Activated CD4-positive, alpha-beta T cell treated with anti-CD3 and anti-CD28 coated beads for 1 hour (primary cell): ENCODE data around the gene ZFR2.

ENCODE experiments used
- DNase-seq: peaks from one replicate; pipeline ENCODE4 v3.0.0-alpha.2; 2020

Gene ZFR2

DNA sequence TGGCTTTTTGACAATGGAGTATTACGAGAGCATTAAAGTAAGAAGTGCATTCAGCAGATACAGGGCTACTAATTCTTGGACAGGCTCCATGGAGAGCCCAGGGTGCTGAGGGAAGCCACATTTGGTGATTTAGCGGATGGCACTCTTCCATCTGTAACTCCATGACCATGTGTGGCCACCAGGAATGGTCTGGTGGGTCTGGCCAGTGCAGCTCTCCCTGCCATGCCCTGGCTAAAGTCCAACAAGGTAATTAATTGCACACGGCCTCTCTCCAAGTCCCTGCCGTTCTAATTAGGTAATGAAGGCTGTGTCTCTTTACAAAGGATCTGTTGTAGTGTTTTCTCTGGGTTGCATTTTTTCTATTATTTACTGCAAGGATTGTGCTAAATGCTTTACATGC lies 4.3 kb upstream of the ZFR2 start:
- DNase-seq, result no peak

DNA sequence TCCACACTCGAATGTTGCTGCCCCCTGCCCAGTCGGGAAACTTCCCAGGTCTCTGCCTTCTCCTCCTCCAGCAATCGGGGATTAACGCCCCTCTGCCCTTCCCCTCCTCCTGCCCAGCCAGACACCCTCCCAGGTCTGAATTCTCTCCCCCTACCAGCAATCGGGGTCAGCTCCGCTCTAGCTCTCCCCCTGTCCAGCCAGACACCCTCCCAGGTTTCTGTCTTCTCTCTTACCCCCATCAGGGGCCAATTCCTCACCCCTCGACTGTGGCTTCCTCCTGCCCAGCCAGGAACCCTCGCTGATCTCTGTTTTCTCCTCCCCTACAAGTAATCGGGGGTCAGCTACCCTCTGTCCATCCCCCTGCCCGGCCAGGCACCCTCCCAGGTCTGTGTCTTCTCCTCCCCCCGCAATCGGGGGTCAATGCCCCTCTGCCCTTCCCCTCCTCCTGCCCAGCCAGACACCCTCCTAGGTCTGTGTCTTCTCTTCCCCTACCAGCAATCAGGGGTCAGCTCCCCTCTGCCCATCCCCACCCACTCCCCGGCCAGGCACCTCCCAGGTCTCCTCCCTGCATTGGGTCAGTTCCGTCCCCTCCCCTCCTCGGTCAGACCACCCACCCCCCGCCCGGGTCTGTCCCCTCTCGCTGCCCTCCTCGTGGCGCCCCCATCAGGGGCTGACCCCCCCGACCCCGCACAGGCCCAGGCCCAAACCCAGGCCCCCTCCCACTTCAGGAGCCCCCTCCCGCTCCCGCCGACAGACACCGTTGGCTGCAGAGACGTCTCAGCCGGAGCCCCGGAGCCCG lies 668 bp downstream of the ZFR2 start:
- DNase-seq, result no peak

DNA sequence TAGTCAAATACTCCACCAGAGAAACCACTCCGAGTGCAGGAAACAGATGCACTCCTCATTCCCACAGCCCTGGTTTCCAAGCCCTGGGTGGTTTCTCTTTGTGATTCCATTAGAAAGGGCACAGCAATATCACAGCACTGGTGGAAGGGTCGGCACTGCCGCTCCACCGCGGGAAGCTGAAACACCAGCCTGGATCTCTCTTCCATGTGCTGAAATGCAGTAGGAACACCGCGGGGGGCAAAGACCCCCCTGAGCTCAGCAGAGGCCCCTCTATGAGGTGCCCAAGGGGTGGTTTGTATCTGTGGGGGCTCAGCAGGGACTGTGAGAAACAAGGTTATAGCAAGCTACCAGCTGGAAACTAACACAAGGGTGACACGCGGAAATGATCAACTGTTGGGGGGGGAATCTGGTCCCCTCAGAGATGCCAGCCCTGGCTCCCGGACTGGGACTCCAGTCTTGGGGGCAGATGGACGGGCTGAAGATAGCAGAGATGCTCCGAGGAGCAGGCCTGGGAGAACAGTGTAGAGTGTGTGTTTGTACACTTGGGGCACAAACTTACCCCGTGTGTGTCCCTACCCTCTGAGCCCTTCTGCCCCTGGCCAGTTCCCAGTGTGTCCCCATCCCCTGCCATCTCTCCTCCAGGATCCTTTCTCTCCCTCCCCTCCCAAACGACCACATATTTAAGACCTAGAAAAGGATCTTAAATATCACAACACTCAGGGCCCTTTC lies 1.8 kb downstream of the ZFR2 start:
- no peak for DNase-seq

DNA sequence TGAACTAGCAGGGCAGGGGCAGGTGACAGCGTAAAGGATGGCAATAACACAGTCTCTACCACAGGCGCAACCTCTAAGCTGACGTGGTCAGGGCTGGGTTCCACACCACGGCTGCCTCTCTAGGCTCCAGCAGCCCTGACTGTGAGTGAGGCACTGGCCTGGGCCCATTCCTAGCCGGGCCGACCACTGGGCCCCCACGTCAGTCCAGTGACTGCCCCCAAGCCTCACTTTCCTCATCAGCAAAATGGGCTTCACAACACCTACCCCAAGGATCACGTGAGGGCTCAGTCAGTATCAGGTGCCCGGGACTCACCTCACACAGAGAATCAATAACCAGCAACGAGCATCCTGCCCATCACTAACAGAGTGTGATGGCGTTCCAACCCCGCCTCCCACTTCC lies 5.2 kb downstream of the ZFR2 start:
- no peak for DNase-seq

DNA sequence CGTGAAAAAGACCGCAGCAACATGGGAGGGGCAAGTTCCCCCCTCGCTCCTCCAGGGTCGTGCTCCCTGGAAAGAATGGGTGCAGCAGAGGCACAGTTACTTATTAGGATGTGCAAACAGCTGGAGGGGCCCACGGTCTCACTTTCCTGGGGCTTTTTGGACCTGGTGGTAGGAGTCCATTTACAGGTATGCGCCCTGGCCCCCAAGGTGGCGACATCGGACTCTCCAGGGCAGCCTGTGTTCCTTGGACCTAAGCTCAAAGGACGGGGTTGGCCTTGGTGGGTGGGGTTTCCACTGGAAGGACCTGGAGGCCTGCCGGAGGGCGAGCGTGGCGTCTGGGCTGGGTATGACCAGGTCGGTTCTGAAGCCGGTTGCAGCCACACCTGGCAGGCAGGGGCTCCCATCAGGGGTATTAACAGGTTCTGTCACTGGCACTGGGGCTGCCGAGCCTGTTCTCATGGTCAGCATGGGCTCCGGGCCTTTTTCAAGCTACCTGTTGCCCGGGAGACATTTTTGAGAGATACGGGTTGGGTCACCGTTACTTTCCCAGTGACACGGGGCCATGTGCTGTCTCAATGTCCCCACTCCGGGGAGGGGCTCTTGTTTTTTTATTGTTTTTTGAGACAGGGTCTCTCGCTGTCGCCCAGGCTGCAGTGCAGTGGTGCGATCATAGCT lies 5.9 kb downstream of the ZFR2 start:
- no peak for DNase-seq

DNA sequence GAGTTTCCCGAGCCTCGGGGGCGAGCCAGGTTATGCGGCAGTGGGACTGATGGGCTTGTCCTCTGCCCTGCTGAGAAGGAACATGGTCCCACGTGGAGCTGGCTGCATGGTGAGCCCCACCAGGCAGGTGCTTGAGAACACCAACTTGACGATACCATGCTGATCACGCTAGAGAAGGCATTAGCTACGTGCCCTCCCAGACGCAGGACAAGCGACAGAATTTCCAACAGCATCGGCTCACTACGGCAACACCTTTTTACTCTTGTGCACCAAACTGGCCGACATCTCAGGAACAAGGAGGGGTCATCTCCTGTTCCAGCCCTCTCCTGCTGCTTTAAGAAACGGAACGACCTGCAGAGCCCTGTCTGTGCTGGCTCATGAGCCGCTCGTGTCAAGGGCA lies 8.3 kb downstream of the ZFR2 start:
- no peak for DNase-seq

DNA sequence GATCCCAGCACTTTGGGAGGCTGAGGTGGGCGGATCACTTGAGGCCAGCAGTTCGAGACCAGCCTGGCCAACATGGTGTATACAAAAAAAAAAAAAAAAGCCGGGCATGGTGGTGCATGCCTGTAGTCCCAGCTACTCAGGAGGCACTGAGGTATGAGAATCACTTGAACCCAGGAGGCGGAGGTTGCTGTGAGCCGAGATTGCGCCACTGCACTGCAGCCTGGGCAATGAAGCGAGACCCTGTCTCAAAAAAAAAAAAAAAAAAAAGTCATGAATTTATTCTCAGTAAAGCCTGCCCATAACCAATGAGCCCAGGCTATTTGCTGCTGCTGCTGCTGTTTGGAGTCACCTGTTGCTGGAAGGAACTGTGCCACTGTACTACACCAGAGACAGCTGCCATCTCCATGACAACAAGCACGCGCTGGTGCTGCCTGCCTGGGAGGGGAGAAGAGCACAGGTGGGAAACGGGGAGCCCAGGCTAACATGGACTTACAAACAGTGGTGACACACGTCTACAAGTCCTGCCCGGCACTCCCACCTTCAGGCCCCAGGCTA lies 11.3 kb downstream of the ZFR2 start:
- DNase-seq, result no peak

DNA sequence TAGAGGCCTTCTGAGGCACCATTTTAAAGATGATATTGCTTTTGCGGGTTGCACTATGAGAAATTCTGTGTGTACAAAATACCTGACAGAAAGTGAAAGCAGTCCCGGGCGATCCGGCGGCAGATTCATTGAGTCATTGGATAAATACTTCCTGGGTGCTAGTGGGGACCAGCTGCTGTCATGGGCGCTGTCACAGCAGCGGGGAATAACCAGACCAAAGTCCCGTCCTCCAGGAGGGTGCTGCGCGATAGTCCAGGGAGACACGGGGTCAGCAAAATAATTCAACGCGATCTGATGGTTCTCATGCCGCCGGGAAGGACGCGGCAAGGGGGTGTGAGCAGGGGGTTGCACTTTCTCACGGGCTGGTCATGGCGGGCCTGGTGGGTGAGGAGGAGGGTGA lies 13.5 kb downstream of the ZFR2 start:
- no peak for DNase-seq

DNA sequence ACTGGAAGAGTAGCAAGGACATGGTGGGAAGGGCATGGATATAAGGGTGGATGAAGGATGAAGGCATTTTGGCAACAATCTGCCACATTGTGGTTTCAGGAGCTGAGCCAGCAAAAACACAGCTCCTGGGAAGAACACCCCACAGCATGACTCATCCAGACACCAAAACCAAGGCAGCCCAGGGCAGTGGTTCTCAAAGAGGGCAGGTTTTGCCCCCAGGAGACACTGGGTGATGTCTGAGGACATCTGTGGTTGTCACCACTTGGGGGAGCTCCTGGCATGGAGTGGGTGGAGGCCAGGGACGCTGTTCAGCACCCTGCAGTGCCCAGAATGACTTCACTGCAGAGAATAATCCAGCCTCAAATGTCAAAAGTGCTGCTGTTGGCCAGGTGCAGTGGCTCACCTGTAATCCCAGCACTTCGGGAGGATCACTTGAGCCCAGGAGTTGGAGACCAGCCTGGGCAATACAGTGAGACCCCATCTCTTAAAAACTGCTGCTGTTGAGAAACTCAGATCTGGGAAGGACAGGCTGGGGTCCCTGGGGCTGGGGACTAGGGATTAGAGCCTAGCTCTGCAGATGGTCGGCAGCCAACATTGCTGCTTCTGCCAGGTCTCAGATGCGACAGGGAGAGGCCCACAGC lies 16.1 kb downstream of the ZFR2 start:
- DNase-seq, result peak; percentile 14

DNA sequence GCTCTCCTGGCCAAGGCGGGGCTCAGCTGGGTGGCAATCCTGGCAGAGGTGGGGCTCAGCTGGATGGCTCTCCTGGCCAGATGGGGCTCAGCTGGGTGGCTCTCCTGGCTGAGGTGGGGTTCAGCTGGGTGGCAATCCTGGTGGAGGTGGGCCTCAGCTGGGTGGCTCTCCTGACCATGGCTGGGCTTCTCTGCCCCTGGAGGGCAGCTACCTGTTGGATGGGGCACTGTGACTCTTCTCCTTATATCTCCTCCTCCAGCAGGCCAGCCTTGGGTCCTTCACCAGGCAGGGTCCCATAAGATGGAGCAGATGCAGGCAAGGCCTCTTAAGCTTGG lies 16.7 kb downstream of the ZFR2 start:
- DNase-seq, result no peak

DNA sequence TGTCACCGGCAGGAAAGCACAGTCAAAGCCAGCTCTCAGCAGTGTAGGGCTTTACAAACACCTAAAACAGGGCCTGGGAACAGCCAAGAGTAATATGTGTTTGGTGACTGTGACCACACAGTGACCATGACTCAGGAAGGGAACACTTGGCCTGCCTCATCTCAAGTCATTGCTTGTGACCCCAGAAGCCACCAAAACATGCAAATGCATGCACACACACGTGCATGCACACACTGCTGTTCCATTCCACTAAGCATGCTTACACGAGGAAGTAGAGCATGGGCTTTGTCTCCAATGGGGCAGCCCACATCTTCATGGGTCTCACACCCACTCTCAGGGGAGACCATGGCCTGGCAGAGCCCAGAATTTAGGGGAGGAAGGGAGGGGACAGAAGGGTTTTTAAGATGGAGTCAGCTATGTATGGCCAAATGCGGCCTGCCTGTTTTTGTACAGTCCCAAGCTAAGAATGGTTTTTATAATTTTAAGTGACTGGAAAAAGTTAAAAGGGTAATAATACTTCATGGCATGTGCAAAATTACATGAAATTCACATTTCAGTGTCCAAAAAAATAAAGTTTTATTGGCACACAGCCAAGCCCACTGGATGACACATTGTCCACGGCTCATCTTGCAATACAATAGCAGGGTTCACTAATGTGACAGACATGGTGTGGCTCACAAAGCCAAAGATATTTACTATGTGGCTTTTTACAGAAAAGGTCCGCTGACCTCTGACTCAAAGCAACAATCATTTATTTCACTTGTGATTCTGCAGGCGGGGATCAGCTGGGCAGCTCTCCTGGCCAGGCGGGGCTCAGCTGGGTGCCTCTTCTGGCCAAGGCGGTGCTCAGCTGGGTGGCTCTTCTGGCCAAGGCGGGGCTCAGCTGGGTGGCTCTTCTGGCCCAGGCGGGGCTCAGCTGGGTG lies 17.3 kb downstream of the ZFR2 start:
- no peak for DNase-seq

DNA sequence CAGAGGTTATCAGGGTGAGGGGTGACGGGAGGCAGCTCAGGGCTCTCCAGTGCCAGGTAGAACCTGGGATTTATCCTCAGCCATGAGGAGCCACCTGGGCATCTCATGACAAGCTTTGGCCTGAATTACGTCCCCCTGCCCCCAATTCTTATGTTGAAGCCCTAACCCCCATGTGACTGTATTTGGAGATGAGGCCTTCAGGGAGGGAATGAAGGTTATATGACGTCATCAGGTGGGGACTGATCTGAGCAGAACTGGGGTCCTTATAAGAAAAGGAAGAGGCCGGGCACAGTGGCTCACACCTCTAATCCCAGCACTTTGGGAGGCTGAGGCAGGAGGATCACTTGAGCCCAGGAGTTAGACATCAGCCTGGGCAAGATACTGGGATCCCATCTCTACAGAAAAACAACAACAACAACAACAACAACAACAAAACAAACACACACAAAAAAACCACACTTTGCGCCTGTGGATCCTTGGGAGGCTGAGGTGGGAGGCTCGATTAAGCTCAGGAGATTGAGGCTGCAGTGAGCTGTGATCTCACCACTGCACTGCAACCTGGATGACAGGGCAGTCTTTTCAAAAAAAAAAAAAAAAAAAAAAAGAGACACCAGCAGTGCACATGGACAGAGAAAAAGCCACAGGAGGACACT lies 18.4 kb downstream of the ZFR2 start:
- no peak for DNase-seq

DNA sequence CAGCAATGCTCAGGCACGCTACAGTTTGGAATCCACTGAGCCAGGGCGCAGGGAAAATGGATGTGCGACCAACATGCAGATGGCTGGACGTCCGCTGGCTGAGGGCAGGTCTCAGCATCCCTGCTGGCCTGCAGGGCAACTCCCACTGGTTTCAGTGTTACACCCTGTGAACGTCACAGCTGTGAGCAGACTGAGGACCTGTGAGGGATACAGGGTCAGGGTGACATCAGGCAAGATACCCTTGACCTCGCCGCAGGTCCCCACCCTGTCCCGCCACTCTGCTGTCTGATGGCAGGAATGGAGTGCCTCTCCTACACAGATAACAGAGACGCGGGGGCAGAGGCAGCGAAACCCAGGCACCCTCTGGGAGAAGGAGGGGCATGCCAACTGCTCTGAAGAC lies 19.1 kb downstream of the ZFR2 start:
- no peak for DNase-seq

DNA sequence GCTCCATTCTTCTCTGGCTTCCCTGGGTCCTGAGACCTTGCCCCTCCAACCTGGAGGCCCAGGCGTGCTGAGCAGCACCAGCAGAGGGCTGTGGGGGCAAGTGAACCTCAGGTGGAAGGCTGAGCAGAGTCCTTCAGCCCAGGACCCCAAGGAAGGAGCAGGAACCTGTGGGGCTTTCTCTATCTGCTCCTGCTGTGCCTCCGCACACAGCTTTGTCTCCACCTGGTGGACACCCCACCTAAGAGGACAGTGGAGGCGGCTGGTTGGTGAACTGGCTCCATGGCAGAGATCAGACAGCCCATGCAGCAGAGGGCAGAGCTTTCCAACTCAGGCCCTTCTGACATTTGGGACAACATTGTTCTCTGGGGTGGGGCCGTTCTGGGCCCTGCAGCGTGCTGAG lies 19.7 kb downstream of the ZFR2 start:
- DNase-seq, result no peak

DNA sequence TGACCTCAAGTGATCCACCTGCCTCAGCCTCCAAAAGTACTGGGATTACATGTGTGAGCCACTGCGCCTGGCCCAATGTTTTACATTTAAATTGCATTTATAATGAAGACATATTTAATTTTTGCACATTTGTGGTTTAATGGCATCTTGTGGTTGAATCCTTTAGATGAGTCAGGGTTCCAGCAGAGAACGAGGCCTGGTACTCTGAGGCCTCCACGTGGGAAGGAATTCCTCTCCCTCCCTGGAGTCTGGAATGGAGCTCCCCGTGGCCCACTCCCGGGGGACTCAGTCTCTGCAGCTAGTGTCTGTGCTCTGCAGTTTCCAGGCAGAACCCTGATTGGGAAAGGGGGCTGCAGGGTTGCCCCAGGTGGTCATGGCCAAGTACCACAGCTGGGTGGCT lies 24.2 kb downstream of the ZFR2 start:
- DNase-seq, result no peak

DNA sequence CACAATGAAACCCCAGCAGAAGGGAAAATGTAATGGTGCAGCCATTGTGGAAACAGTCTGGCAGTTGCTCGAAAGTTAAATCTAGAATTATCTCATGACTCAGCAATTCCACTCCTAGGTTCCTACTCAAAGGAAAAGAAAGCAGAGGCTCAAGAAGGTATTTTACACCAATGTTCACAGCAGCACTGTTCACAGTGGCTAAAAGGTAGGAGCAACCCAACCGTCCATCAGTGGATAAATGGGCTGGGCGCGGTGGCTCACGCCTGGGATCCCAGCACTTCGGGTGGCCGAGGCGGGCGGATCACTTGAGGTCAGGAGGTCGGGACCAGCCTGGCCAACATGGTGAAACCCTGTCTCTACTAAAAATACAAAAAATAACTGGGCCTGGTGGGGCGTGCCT lies 25.9 kb downstream of the ZFR2 start:
- DNase-seq, result no peak

DNA sequence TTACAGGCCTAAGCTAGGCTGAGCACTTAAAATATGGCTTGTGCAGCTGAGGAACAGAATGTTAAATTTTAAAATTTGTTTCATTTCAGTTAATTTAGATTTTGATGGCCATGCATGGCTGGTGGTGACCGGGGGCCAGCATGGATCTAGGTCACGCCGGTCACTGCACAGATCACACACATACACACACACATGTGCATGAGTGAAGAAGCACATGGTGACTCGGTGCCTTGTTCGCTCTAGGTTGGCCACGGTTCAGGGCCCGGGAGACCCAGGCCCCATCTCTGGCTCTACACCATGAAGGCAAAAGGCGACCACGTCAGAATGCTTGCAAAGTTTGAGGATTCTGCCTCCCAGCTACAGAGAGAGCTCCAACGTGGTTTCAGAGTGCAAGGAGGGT lies 28.0 kb downstream of the ZFR2 start:
- no peak for DNase-seq

DNA sequence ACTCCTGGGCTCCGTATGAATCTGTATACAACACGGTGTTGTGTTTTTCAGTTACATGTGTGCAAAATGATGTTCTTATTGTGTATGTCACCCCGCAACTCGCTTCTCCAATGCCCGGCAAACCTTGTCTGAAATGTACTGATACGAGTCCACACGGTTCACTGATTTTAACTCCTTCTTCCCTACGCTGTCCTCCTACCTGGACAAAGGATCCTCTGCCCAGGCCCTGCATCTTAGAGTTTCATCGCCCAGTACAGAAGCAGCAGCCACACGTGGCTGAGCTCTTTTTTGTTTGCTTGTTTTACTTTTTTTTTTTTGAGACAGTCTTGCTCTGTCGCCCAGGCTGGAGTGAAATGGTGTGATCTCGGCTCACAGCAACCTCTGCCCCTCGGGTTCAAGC lies 28.9 kb downstream of the ZFR2 start:
- no peak for DNase-seq

DNA sequence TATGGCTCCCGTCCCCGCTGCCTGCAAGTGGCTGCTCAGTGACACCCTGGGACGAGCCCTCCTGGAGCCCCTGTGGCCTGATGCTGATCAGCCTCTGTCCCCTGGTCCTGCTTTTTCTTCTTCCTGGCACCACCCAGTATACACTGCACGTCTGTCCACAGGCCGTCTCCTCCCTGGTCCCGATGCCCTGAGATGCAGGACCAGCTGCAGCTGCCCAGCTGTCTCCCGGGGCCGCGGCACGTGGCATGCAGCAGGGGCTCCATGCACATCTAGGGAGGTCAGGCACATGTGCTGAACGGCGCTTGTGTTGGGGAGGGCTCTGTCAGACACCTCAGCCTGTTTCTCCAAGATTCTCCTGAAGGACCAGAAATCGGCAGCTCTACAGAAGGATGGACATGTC lies 30.2 kb downstream of the ZFR2 start:
- no peak for DNase-seq

DNA sequence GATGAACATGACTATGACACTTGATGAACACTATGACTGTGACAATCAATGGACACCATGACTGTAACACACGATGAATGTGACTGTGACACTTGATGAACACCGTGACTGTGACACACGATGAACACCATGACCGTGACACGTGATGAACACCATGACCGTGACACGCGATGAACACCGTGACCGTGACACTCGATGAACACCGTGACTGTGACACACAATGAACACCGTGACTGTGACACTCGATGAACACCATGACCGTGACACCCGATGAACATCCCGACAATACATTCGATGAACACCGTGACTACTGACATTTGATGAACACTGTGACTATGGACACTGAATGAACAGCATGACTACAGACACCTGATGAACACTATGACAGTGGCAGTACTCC lies 30.9 kb downstream of the ZFR2 start:
- no peak for DNase-seq

DNA sequence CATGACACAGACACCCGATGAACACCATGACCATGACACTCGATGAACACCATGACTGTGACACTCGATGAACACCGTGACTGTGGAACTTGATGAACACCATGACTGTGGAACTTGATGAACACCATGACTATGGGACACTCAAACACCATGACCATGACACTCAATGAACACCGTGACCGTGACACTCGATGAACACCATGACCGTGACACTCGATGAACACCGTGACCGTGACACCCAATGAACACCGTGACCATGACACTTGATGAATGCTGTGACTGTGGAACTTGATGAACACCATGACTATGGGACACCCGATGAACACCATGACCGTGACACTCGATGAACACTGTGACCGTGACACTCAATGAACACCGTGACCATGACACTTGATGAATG lies 31.5 kb downstream of the ZFR2 start:
- no peak for DNase-seq

DNA sequence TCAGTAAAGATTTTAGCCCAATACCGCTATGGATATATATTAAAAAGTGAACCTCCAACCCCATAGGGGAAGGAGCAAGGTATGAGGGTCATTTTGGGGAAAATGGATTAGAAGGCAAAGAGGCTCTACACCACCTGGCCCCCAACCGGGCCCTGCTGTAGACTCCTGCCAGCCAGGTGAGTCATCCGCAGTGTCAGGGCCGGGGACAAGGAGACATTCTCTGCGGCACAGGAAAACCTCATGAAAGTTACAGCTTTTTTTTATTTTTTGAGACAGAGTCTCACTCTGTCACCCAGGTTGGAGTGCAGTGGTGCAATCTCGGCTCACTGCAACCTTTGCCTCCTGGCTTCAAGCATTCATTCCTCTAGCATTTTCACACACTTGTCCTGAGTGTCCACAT lies 32.0 kb downstream of the ZFR2 start:
- no peak for DNase-seq
